Measurements from ENCODE around the gene C16orf78.

DNA sequence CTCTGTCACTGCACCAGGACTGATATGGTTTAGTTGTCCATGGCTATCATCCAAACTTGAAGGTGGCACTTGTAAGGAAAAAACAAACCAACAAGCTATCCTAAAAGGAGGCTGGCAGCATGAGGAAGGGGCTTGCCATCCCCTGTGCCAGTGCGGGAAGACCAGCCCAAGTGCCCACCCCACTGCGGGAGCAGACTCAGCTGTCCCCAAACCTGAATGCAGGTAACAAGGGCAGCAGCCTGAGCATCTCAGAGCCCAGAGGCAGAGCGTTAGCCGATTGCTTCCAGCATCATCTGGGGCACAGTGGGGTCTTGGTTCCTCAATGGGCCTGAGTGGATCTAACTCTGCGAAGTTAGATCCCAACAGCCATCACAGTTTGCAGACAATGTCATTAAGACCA, 29.2 kb upstream of the C16orf78 start:
- TF ChIP-seq, protein P1, sequence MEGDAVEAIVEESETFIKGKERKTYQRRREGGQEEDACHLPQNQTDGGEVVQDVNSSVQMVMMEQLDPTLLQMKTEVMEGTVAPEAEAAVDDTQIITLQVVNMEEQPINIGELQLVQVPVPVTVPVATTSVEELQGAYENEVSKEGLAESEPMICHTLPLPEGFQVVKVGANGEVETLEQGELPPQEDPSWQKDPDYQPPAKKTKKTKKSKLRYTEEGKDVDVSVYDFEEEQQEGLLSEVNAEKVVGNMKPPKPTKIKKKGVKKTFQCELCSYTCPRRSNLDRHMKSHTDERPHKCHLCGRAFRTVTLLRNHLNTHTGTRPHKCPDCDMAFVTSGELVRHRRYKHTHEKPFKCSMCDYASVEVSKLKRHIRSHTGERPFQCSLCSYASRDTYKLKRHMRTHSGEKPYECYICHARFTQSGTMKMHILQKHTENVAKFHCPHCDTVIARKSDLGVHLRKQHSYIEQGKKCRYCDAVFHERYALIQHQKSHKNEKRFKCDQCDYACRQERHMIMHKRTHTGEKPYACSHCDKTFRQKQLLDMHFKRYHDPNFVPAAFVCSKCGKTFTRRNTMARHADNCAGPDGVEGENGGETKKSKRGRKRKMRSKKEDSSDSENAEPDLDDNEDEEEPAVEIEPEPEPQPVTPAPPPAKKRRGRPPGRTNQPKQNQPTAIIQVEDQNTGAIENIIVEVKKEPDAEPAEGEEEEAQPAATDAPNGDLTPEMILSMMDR (IDR thresholded peaks at IDR 0.05), result no peak
- TF ChIP-seq POLR2A (IDR thresholded peaks at IDR 0.05), result no peak

Measured in gastroesophageal sphincter (tissue), 3 donors.